Activated CD8-positive, alpha-beta memory T cell treated with anti-CD3 and anti-CD28 coated beads, Interleukin-2, amount 50 U/mL, for 24 hours (primary cell): ENCODE measurements around the gene BCL7A.
"Not testable (repeated sequence)": the region's sequence is repeated elsewhere in the genome, so short reads cannot be mapped to it uniquely, and the experiment has no call there.

Source experiments
- DNase-seq: peaks from one replicate; pipeline ENCODE4 v3.0.0-alpha.2; 2020; ENCODE audit errors: extremely low read depth

The BCL7A gene

DNA sequence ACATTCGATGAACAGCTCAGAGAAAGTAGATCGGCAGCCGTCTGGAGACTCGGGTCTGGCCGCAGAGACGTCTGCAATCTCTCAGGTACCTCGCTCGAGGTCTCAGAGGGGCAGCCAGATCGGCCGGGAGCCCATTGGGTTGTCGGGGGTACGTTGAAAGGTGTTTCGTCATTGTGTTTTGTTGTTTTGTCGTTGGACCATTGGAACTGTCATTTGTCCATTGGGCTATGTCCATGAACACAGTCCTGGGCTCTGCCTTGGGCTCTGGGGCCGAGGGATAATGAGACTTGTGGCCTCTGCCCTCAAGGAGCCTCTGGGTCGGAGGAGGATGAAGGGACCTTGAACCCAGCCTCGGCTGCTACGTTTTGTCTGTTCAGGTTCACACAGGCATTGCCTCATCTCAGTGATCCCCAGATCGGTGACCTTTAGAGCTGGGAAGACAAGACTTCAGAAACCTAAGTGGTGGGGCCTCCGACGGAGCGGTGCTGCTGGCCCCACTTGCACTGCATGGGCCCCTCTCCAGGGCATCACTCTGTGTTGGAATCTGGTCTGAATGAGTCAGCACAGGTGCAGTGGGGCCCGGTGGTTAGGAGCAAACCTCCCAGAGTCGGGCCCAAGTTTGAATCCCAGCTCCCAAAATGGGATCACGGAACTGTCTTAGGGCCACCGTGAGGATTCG lies 33.3 kb downstream of the BCL7A start:
- DNase-seq, result no peak

DNA sequence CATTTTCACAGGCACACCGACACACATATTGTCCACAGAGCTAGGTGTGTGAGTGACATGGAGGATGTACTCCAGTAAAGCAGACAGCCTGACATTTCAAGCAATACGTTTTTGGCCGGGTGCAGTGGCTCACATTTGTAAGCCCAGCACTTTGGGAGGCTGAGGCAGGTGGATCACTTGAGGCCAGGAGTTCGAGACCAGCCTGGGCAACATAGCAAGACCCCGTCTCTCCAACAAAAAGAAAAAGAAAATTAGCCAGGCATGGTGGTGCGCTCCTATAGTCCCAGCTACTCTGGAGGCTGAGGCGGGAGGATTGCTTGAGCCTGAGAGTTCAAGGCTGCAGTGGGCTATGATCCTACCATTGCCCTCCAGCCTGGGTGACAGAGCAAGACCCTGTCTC lies 34.7 kb downstream of the BCL7A start:
- not testable (repeated sequence) for DNase-seq

DNA sequence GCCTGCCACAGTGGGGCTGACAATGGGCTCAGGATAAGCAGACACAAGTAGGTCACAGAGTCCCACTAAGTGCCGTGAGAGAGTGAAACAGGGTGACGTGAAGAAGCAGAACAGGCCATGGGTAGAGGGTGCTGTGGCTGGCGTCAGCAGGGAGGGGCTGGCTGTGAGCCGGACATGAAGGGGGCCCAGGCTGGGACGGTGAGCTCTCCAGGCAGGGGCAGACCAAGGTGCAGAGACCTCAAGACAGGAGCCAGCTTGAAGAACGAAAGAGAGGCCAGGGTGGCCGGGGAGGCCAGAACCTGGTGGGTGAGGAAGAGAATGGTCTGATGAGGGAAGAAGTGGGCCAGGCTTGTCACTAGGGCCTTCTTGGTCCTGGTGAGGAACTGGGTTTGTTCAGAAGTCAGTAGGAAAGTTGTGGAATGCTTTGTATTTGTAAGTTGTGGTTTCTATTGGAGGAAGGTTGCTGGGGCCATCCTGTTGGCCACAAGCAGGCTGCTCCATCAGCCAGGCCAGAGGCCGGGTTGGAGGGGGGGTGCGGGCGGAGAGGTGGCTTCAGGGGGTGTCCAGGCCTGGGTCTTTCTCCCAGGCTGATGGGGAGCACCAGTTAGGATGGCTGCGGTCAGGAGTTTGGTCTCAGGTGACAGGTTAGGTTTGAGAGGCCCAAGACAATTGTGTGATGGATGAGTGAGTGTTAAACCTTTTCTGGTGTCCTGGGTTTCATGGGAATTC lies 35.5 kb downstream of the BCL7A start:
- DNase-seq, result no peak

DNA sequence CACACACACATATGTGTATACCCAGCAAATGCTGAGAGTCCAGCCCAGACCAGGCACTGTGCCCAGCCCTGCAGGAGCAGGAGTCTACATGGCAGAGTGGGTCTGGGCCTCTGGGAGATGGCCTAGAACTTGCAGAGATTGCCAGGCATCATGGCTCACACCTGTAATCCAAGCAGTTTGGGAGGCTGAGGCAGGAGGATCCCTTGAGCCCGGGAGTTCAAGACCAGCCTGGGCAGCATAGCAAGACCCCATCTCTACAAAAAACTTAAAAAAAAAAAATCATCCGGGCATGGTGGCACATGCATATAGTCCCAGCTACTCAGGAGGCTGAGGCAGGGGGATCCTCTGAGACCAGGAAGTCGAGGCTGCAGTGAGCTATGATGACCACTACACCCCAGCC lies 36.1 kb downstream of the BCL7A start:
- DNase-seq, result no peak

DNA sequence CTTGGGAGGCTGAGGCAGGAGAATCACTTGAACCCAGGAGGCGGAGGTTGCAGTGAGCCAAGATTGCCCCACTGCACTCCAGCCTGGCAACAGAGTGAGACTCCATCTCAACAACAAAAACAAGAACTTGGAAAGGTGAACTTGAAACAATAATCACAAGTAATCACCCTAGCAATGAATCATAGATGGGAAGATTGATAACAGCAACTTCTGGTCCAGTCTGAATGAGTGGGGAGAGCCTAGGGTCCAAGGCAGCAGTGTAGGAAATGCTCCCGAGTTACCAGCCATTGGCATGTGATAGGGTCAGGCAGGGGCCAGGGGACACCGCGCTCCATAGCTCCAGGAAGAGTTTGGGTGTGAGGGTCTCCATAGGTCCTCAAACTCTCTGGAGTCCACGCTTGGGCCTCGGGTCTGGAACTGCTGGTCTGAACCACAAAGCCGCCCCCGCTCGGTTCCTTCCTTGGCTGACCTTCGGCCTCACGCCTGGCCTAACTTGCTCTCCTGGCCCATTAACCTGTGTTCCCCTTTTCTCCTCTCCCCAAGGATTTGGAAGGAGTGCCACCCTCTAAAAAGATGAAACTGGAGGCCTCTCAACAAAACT lies 37.0 kb downstream of the BCL7A start:
- DNase-seq, result no peak

DNA sequence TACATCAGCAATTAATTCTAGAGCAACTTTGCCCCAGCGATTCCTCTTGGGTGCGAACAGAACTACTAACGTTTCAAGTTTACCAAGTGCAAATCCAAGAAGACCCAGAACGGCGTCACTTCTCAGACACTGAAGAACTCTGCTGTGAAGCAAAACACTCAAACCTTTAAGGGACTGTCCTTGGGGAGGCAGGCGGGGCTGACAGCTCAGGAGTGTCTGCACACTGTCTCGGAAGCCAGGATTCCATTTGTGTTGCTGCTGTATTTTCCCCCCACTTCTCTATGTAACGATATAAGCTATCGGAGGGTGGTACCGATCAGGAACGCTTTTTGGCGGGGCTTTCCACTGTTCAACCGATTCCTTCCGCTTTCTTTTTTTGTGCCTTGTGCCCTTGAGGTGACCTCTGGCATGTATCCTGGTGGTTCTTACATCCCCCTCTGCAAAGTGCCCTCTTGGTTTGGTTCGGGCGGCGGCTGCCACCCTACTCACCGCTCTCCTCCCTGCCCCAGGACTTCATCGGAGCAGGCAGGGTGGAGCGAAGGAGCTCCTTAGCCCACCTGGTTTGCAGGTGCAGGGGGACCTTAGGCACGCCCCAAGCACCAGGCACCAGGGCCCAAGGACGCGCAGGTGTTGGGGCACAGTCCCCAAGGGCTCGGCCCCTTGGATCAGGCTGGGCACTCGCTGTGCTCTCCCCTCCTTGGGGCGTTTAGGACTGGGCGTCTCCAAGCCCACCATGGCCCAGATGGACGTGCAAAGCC lies 37.7 kb downstream of the BCL7A start:
- no peak for DNase-seq

DNA sequence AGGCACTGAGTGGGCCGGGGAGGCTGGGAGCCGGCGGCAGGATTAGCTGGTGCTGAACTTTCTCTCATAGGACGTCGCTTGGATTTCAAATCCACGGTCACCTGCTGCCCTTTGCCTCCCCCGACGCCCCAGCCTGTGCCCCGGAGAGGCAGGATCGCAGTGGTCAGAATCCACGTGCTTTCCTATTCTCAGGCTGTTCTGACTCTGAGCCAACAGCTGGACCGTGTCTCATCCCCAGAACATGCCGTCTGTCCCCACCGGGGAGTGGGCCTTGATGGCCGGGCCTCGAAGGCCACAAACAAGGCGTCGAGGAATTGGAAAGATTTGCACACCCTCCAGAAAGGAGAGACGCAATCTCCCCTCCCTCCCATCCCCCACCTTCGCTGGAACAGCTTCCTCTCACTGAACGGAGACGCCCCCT lies 38.4 kb downstream of the BCL7A start:
- DNase-seq, result no peak

DNA sequence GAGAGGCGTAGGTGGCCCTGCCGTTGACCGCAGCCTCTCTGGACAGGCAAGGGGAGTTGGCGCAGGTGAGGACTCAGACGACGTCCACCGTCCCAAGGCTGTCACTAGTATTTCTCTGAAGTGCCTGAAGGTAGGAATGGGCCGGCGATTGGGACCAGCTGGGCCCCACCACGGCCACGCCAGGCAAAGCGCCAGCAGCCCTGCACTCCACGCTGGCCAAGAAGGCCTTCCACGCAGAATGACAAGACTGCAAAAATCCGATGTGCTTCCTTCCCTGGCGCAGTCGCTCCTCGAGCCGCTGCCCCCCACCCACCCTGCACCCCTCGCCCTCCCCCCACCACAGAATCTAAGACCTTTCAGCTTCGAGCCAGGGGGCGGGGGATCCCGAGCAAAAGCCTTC lies 39.6 kb downstream of the BCL7A start:
- DNase-seq, result no peak

DNA sequence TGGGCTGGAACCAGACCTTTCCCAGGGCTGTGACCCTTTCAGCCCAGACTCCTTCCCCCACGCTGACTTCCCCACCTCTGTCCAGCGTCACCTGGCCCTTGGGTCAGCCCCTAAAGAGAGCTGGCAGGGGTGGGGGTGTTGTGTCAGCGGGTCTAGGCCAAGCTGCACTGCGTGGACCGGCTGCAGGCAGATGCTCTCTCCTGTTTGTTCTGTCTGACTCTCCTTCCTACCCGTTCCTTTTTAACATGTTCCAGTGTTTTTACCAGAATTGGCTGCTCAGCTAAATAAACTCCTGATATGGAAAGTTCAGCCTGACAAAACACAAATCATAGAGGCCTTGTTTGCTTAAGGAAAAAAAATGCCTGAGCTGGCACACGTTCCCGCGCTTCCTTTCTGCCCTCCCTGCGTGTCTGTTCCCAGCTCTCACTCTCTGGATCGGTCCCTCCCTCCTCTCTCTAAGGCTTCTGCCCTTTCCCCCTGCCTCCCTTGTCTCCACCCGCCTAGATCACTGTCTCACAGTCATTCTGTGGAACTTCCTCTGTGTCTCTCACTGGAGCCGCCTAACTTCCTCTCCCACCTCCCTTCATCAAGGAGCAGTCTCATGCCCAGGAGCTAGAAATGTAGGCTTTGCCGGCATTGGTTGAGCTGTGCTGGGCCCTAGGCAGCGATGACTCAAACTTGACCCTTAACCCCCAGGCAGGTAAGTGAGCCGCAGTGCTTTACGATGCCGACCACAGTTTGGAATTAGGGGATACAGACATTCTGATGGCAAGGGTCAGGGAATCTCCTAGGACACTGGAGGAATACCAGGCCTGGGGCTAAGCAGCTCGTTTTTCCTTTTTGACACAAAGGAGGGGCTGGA lies 41.4 kb downstream of the BCL7A start:
- DNase-seq, result no peak

DNA sequence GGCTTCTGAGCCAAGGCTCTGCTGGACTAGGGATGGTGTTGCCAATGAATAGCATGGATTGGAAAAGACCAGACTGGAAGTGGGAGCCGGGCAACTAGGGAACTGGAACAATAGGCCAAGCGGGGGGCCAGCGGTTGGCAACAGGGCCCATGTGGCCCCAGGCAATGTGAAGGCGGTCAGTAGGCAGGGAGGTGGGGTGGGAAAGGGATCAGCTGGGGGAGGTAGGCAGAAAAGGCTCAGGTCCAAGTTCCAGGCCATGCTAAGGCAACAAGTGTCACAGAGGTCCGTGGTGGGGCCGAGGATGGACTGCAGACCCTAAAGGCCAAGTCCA lies 42.0 kb downstream of the BCL7A start:
- DNase-seq, result no peak

DNA sequence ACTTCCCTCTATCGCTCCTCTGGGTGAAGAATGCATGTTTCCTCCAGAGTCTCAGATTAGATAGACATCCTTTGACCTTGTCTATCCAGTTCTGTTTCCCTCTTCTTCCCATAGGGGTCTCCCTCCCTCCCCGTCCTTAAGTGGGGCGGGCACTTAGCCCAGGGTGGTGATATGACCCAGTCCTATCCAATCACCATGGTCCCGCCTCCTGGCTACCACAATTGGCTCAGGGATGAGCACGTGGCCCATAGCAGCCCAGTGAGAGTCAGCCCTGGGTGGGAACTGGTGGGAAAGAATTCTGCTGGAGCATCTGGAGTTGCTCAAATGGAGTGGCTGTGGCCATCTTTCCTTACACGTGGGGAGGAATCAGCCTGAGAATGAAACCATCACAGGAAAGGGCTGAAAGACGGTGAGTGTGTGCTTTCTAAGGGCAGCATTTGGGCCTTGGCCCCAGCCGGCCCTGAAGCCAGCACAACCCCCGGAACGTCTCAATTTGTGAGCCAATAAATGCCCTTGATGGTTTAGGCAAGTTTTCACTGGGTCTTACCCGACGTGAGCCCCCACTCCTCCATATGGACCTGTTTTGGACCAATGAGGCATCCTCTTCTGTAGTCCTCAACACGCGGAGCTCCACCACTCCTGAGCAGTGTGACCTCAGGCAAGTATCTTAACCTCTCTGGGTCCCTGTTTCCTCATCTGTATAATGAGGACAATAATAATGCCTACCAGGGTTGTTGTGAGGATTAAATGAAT lies 42.5 kb downstream of the BCL7A start:
- DNase-seq, result no peak

DNA sequence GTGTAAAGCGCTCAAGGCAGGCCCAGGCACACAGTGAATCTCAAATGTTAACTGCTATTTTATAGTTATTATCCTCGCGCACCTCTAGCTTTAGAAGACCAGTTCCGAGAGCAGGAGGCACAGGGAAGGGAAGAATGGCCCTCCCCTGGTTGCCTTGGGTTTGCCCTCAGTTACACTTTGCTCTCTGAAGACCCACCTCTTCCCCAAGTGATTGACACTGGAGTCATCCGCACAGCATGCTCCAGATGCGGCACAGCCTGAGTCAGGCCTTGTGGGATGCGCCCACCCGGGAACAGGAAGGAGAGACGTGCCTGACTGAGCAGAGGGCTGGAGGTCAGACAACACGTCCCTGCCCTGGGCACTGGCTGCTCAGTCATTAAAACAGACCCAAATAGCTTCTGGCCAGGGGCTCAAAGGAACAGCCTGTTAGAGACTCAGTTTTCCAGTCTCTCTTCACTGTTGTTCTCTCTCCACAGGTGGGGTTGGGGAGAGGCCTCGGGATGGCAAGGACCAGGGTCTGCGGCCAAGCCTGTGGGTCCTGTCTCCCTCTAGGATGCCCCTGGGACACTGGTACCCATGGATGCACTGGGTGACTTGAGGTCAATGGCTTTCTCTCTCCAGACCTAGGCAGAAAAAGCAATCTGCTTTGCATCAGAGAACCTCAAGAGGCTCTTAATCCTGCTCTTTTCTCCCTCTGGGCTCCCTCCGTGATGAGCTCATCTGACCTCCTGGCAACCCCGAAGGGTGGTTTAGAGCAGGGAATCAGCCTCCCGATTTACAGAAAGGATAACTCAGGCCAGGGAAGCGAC lies 43.3 kb downstream of the BCL7A start:
- no peak for DNase-seq

DNA sequence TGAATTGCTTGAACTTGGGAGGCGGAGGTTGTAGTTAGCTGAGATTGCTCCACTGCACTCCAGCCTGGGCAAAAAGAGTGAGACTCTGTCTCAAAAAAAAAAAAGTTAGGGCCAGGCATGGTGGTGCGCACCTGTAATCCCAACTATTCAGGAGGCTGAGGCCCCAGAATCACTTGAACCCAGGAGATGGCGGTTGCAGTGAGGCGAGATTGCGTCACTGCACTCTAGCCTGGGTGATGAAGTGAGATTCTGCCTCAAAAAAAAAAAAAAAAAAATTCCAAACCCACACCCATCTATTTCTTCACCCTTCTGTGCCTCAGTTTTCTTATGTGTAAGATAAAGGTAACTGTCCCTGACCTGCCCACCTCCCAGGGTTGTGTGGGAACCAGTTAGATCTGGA lies 45.9 kb downstream of the BCL7A start:
- DNase-seq, result no peak

DNA sequence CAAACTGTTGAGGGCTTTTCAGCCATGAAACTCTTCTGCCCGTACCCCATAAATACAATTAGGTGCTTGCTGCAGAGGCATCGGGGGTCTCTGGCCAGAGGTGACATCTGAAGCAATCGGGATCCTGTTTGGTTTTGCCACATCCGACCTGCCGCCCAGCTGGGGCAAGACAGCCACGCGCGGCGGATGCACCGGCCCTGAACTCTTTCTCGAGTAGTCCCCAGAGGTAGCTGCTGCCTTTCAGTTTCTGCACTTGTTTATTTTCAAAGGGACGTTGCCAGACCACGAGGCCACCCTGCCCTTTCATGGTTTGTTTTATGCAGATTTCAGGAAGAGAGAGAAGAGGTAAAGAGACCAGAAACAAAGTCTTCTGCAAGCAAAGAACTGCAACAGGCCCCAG lies 46.3 kb downstream of the BCL7A start:
- DNase-seq, result no peak

DNA sequence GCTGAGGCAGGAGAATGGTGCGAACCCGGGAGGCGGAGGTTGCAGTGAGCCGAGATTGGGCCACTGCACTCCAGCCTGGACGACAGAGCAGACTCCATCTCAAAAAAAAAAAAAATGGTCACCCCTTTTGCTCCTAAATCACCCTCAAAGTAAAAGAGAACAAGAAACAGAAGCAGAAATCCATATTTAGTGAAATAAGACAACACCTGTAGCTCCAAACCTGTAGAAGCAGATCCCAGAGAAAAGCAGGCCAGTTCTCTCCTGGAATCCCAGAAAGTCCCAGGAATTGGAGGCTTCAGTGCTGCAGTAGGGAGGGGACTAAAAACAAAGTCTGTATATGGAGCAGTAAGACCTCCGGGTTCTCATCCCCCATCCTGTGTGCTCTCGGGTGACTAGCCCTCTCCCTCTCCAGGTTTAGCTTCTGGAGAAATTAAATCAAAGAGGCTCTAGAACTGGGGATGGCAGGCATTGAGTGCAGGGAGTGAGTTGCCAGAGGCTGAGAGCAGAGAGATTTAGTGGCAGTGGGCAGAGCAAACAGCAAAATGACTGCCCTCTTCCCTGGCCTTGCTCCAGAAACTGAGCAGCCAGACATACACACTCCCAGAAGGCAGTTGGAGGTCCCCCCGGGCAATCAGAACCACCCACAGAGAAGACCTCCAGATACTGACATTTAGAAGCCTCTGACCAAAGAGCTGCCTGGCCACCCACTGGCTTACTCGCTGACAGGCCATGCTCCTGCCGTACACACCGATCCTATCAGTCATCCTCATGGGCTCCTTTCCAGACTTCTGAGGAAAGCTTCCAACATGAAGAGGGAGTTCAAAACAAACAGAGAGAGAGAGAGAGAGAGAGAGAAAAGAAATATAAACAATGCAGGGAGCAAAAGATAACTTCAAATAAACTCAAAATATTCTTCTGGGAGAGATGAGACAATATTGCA lies 50.6 kb downstream of the BCL7A start:
- DNase-seq, result no peak

DNA sequence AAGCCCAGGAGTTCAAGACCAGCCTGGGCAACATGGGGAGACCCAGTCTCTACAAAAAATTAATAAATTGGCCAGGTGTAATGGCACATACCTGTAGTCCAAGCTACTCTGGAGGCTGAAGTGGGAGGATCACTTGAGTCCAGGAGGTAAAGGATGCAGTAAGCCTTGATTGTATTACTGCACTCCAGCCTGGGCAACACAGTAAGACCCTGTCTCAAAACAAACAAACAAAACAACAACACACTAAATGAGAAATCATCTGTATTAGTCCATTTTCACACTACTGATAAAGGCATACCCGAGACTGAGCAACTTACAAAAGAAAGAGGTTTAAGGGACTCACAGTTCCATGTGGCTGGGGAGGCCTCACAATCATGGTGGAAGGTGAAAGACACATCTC lies 52.1 kb downstream of the BCL7A start:
- DNase-seq, result no peak

DNA sequence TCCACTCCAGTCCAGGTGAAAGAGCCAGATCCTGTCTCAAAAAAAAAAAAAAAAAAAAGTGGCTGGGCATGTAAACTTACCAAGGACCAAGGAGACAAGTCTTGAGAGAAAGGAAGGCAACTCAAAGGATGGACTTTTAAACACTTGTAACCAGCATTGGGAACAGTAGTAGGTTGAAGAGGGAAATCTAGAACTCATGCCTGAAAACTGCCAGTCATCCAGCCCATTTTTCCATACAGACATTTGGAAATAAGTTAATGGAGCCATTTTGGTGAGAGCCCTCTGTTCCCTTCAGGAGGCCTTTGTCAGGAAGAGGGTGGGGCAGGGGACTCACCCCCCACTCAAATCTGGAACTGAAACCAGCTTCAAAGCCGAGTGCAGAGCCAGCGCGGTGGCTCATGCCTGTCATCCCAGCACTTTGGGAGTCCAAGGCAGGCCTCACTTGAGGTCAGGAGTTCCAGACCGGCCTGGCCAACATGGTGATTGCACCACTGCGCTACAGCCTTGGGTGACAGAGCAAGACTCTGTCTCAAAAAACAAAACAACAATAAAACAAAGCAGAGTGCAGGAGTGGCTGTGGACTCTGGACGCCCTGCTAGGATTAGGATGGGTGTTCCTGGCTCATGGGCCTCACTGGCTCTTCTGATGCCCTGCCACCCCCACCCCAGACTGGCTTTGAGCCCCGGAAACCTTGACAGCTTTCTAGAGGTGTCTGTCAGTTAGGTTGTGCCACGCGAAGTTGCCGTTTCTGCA lies 55.2 kb downstream of the BCL7A start:
- no peak for DNase-seq
